ENCODE measurements around the gene PRKD1.

Gene PRKD1

DNA sequence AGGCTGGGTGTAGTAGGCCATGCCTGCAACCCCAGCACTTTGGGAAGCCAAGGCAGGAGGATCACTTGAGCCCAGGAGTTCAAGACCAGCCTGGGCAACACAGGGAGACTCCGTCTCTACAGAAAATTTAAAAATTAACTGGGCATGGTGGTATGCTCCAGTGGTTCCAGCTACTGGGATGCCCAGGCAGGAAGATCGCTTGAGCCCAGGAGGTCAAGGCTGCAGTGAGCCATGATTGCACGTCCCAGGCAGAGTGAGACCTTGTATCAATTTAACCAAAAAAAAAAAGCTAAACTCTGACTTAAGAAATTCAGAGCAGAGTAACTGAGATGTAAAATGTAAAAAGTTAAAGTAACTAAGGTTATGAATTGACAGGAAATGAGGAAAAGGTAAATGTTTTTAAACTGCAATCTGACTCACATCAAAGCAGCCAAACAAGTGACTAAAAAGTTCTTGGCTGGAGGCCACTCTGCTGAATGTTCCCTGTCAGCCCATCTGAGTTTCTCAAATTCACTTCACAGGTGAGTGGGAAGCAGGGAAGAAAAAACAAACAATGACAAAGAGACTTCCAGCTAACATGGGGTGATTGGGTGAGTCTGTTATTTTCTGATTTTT, 21.3 kb downstream of the PRKD1 start:
- Histone ChIP-seq H3K4me2 (ENCODE audit: low read length) (no peak overlapping the region), H2AFZ (ENCODE audit: low read length) (no peak overlapping the region), H3K9ac (ENCODE audit: low read length) (no peak overlapping the region), H3F3A (ENCODE audit: insufficient read depth, low read length) (no peaks in the 10 kb centered on the region), H3K4me3 (ENCODE audit: low read depth, low read length, poor library complexity, severe bottlenecking) (no peak overlapping the region), H3K36me3 (ENCODE audit: insufficient read depth, low read length) (no peaks in the 10 kb centered on the region), H3K27me3 (ENCODE audit: insufficient read depth, low read length) (no peaks in the 10 kb centered on the region), H3K79me2 (ENCODE audit: insufficient read depth, low read length) (no peaks in the 10 kb centered on the region), H3K4me1 (ENCODE audit: insufficient read depth, low read length, severe bottlenecking) (no peaks in the 10 kb centered on the region), H3K9me2 (ENCODE audit: low read depth, low read length) (no peaks in the 10 kb centered on the region), H4K20me1 (ENCODE audit: insufficient read depth, low read length) (no peaks in the 10 kb centered on the region), H3K27ac (ENCODE audit: low read depth, low read length, poor library complexity, severe bottlenecking) (no peak overlapping the region), H3K9me3 (ENCODE audit: low read length) (no peaks in the 10 kb centered on the region)
- no peak for TF ChIP-seq EZH2 (IDR thresholded peaks at IDR 0.05; ENCODE audit: borderline replicate concordance, low read length)
- TF ChIP-seq, protein P1, sequence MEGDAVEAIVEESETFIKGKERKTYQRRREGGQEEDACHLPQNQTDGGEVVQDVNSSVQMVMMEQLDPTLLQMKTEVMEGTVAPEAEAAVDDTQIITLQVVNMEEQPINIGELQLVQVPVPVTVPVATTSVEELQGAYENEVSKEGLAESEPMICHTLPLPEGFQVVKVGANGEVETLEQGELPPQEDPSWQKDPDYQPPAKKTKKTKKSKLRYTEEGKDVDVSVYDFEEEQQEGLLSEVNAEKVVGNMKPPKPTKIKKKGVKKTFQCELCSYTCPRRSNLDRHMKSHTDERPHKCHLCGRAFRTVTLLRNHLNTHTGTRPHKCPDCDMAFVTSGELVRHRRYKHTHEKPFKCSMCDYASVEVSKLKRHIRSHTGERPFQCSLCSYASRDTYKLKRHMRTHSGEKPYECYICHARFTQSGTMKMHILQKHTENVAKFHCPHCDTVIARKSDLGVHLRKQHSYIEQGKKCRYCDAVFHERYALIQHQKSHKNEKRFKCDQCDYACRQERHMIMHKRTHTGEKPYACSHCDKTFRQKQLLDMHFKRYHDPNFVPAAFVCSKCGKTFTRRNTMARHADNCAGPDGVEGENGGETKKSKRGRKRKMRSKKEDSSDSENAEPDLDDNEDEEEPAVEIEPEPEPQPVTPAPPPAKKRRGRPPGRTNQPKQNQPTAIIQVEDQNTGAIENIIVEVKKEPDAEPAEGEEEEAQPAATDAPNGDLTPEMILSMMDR (IDR thresholded peaks at IDR 0.05; ENCODE audit: low read length): no peak

DNA sequence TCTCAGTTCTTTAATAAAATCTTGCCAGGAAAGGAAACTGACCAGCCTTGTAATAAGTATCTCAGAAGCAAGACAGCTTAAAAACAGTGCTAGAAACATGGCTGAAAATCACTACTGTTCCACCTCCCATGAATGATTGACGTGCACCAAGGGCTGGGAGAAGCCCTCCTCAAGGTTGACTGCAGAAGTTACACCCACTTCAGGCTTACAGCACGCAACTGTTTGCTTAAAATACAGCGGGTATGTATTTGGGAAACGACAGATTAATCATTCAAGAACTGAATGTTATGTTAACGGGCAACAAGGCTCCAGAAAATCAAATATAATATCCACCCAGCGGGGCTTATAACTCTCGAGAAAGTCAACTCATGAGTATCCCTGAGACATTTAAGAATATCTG, 22.1 kb downstream of the PRKD1 start:
- Histone ChIP-seq H3K27ac (ENCODE audit: low read depth, low read length, poor library complexity, severe bottlenecking) (no peak overlapping the region), H4K20me1 (ENCODE audit: insufficient read depth, low read length) (no peaks in the 10 kb centered on the region), H3K4me3 (ENCODE audit: low read depth, low read length, poor library complexity, severe bottlenecking) (no peak overlapping the region), H3K9me3 (ENCODE audit: low read length) (no peaks in the 10 kb centered on the region), H3K79me2 (ENCODE audit: insufficient read depth, low read length) (no peaks in the 10 kb centered on the region), H2AFZ (ENCODE audit: low read length) (no peak overlapping the region), H3K4me1 (ENCODE audit: insufficient read depth, low read length, severe bottlenecking) (no peaks in the 10 kb centered on the region), H3K4me2 (ENCODE audit: low read length) (no peak overlapping the region), H3K9me2 (ENCODE audit: low read depth, low read length) (no peaks in the 10 kb centered on the region), H3K27me3 (ENCODE audit: insufficient read depth, low read length) (no peaks in the 10 kb centered on the region), H3K9ac (ENCODE audit: low read length) (no peak overlapping the region), H3K36me3 (ENCODE audit: insufficient read depth, low read length) (no peaks in the 10 kb centered on the region), H3F3A (ENCODE audit: insufficient read depth, low read length) (no peaks in the 10 kb centered on the region)
- TF ChIP-seq, protein P1 (IDR thresholded peaks at IDR 0.05; ENCODE audit: low read length): no peak
- TF ChIP-seq EZH2 (IDR thresholded peaks at IDR 0.05; ENCODE audit: borderline replicate concordance, low read length): no peak

- no peaks in the 10 kb centered on the region for H3K79me2 ChIP-seq (ENCODE audit: insufficient read depth, low read length)
- H3K4me1 ChIP-seq (ENCODE audit: insufficient read depth, low read length, severe bottlenecking): no peaks in the 10 kb centered on the region
- H3K27ac ChIP-seq (ENCODE audit: low read depth, low read length, poor library complexity, severe bottlenecking): no peak overlapping the region
- no peak overlapping the region for H3K9ac ChIP-seq (ENCODE audit: low read length)
- TF ChIP-seq, protein P1 (IDR thresholded peaks at IDR 0.05; ENCODE audit: low read length): no peak
- TF ChIP-seq EZH2 (IDR thresholded peaks at IDR 0.05; ENCODE audit: borderline replicate concordance, low read length): no peak
- H4K20me1 ChIP-seq (ENCODE audit: insufficient read depth, low read length): no peaks in the 10 kb centered on the region
- no peaks in the 10 kb centered on the region for H3K9me3 ChIP-seq (ENCODE audit: low read length)
- H3K4me3 ChIP-seq (ENCODE audit: low read depth, low read length, poor library complexity, severe bottlenecking): no peak overlapping the region
- no peak overlapping the region for H3K4me2 ChIP-seq (ENCODE audit: low read length)
- no peaks in the 10 kb centered on the region for H3F3A ChIP-seq (ENCODE audit: insufficient read depth, low read length)
- no peaks in the 10 kb centered on the region for H3K9me2 ChIP-seq (ENCODE audit: low read depth, low read length)
- H2AFZ ChIP-seq (ENCODE audit: low read length): no peak overlapping the region
- no peaks in the 10 kb centered on the region for H3K36me3 ChIP-seq (ENCODE audit: insufficient read depth, low read length)
- no peaks in the 10 kb centered on the region for H3K27me3 ChIP-seq (ENCODE audit: insufficient read depth, low read length)
Observed at GRCh38 chr14:29900609-29901350, 26.9 kb downstream of the PRKD1 start.
